ENCODE results near the gene NAALADL2. TPM values are rescaled to one million over a fixed set of nuclear protein-coding genes. Genes with fewer than 3 reads are reported as not detected.

Gene NAALADL2
- total and polyA plus RNA-seq, 2 of the 8 experiments (the other 6 are each of a cell fraction or from before 2014, with no cell fraction given) = 0.12 to 0.22 TPM

GRCh38 chr3:175107995-175108394 is 248.9 kb downstream of the NAALADL2 start:
- H3K23me2 ChIP-seq (ENCODE audit: low read depth, low read length) = no peaks in the 10 kb centered on the region
- H4K20me1 ChIP-seq (replicated peaks in 1 of 2; ENCODE audit: control insufficient read depth in 1 of 2, insufficient read depth in 2 of 2, low read length in 2 of 2) = no peaks in the 10 kb centered on the region
- no peak overlapping the region for H4K8ac ChIP-seq (ENCODE audit: extremely low read depth, insufficient read depth, low read length)
- no peaks in the 10 kb centered on the region for H3K79me2 ChIP-seq (ENCODE audit: control insufficient read depth in 1 of 2, insufficient read depth in 2 of 2, low read length in 2 of 2)
- H2BK5ac ChIP-seq (ENCODE audit: low read depth, low read length) = no peak overlapping the region
- H3K23ac ChIP-seq (ENCODE audit: insufficient read length) = no peak overlapping the region
- H3K36me3 ChIP-seq (ENCODE audit: control insufficient read depth in 2 of 4, insufficient read depth in 4 of 4, low read length in 3 of 4) = no peaks in the 10 kb centered on the region
- no peaks in the 10 kb centered on the region for H3K9me3 ChIP-seq (ENCODE audit: insufficient read depth in 2 of 2, low read depth in 1 of 2, low read length in 1 of 2)
- peak overlapping the region in 1 of 4 experiments; percentile 49; a peak in 1 of 7 replicates for H3K9ac ChIP-seq (replicated peaks in 1 of 4; ENCODE audit: extremely low read depth in 1 of 4, low read depth in 3 of 4, low read length in 3 of 4)
- no peaks in the 10 kb centered on the region for H3K4me1 ChIP-seq (replicated peaks in 1 of 4; ENCODE audit: control insufficient read depth in 3 of 4, insufficient read depth in 4 of 4, low read length in 3 of 4)
- no peak for TF ChIP-seq CREB1 (IDR thresholded peaks at IDR 0.05)
- TF ChIP-seq EGR1 (IDR thresholded peaks at IDR 0.05; ENCODE audit: borderline replicate concordance, low read depth, low read length) = no peak
- no peak for TF ChIP-seq KDM1A (IDR thresholded peaks at IDR 0.05; ENCODE audit: borderline replicate concordance, low read length)
- no peak for TF ChIP-seq RBBP5 (IDR thresholded peaks at IDR 0.05; ENCODE audit: borderline replicate concordance, low read depth, low read length)
- TF ChIP-seq POLR2AphosphoS5 (IDR thresholded peaks at IDR 0.05; ENCODE audit: low read depth, low read length) = no peak
- TF ChIP-seq POU5F1 (IDR thresholded peaks at IDR 0.05; ENCODE audit: low read depth, low read length) = no peak
- TF ChIP-seq JUN (IDR thresholded peaks at IDR 0.05; ENCODE audit: low read depth, low read length) = no peak
- no peaks in the 10 kb centered on the region for H3K79me1 ChIP-seq (ENCODE audit: low read depth, low read length)
- FAIRE-seq (no peak), DNase-seq (ENCODE audit: low read depth in 1 of 2, low spot score in 2 of 2) (no peak)
- no peak overlapping the region for H3K4me2 ChIP-seq (ENCODE audit: insufficient read depth in 1 of 2, low read depth in 2 of 2, low read length in 2 of 2)
- H3K27ac ChIP-seq (ENCODE audit: low read depth, low read length) = no peak overlapping the region
- H3K14ac ChIP-seq (ENCODE audit: insufficient read length) = no peak overlapping the region
- no peak overlapping the region for H4K91ac ChIP-seq (replicated peaks; ENCODE audit: insufficient read length, low read length)
- no peak overlapping the region for H2BK120ac ChIP-seq (replicated peaks; ENCODE audit: low read depth, low read length)
- no peak overlapping the region for H4K5ac ChIP-seq (ENCODE audit: insufficient read length, low read depth, low read length)
- H3K4me3 ChIP-seq (ENCODE audit: extremely low read depth in 1 of 4, insufficient read depth in 2 of 4, low read depth in 3 of 4, low read length in 4 of 4) = no peak overlapping the region
- ChIA-PET CTCF (ENCODE audit: partially characterized antibody) (interaction anchor here (1.0 kb wide), 1 partner anchor 13 kb away, joined by 3 read pairs; no protein-coding TSS in a partner anchor), POLR2A (ENCODE audit: partially characterized antibody) (no interaction called here)
- H2AK5ac ChIP-seq (ENCODE audit: low read depth, low read length) = no peak overlapping the region
- H3K56ac ChIP-seq (replicated peaks; ENCODE audit: insufficient read length, low read depth, low read length) = no peak overlapping the region
- no peak overlapping the region for H3K18ac ChIP-seq (ENCODE audit: extremely low read depth, low read length)
- H3K27me3 ChIP-seq (replicated peaks in 1 of 4; ENCODE audit: control insufficient read depth in 3 of 4, extremely low read depth in 1 of 4, insufficient read depth in 3 of 4, low read length in 3 of 4) = no peaks in the 10 kb centered on the region
- no peak overlapping the region for H2BK20ac ChIP-seq (ENCODE audit: low read length)
- H2BK15ac ChIP-seq (ENCODE audit: low read length) = no peak overlapping the region
- H3K4ac ChIP-seq (replicated peaks; ENCODE audit: insufficient read length, low read depth, low read length) = no peak overlapping the region
- H2AFZ ChIP-seq (ENCODE audit: low read length) = no peak overlapping the region
- H2BK12ac ChIP-seq (ENCODE audit: low read depth, low read length) = no peak overlapping the region
